DND-41 (cell line): ENCODE measurements around the gene TOP2B.

Experiments used
- ATAC-seq: fragments of 200-7000 bp; cut with Tn5 transposase; 3 replicates; pipeline ENCODE4 v1.9.1; 2021; ENCODE audit warnings: low read depth; ENCODE audit not compliant: insufficient read depth
- DNase-seq: peaks from one replicate; pipeline ENCODE4 v3.0.0-alpha.2; 2020
- H2AFZ ChIP-seq: 2 replicates; pipeline ENCODE4 v1.6.0; 2012; ENCODE audit warnings: low read depth, low read length
- H3K27ac ChIP-seq: 2 replicates; pipeline ENCODE4 v1.5.1; 2012; ENCODE audit warnings: low read length, inconsistent platforms
- H3K27me3 ChIP-seq: fragments of 200-600 bp; sonication (generic); 2 replicates; pipeline ENCODE4 v1.6.0; 2012; ENCODE audit warnings: low read length, mild to moderate bottlenecking, inconsistent platforms; ENCODE audit not compliant: insufficient read depth, poor library complexity
- H3K36me3 ChIP-seq: 2 replicates; pipeline ENCODE4 v1.5.1; 2012; ENCODE audit warnings: low read length, inconsistent platforms; ENCODE audit not compliant: insufficient read depth
- H3K4me1 ChIP-seq: 2 replicates; pipeline ENCODE4 v1.5.1; 2012; ENCODE audit warnings: mild to moderate bottlenecking, low read length; ENCODE audit not compliant: insufficient read depth
- H3K4me2 ChIP-seq: 2 replicates; pipeline ENCODE4 v1.6.0; 2012; ENCODE audit warnings: mild to moderate bottlenecking, moderate library complexity, low read length, inconsistent platforms; ENCODE audit not compliant: insufficient read depth
- H3K4me3 ChIP-seq, 2 experiments: fragments of 200-600 bp in 1 of 2; shearing (Covaris generic) in 1 of 2; 2 replicates each; pipeline ENCODE4 v1.5.1; 2012 to 2016; ENCODE audit warnings: inconsistent platforms in 2 of 2, low read length in 2 of 2, mild to moderate bottlenecking in 2 of 2, low read depth in 1 of 2, moderate library complexity in 1 of 2
- H3K79me2 ChIP-seq: 2 replicates; pipeline ENCODE4 v1.6.0; 2012; ENCODE audit warnings: low read length, inconsistent platforms; ENCODE audit not compliant: insufficient read depth
- H3K9ac ChIP-seq: 2 replicates; pipeline ENCODE4 v1.6.0; 2012; ENCODE audit warnings: low read depth, mild to moderate bottlenecking, inconsistent platforms, low read length, moderate library complexity
- H3K9me3 ChIP-seq: 2 replicates; pipeline ENCODE4 v1.5.1; 2012; ENCODE audit warnings: low read length, moderate library complexity, mild to moderate bottlenecking, inconsistent platforms; ENCODE audit not compliant: insufficient read depth, severe bottlenecking
- H4K20me1 ChIP-seq: 2 replicates; pipeline ENCODE4 v1.6.0; 2012; ENCODE audit warnings: low read length; ENCODE audit not compliant: insufficient read depth
- EZH2 ChIP-seq: IDR thresholded peaks from 3 replicates; pipeline ENCODE4 v1.6.1; 2012; ENCODE audit warnings: borderline replicate concordance, low read depth, mild to moderate bottlenecking, moderate library complexity, low read length, inconsistent platforms; ENCODE audit not compliant: severe bottlenecking
- TF ChIP-seq, protein P1 (sequence below): IDR thresholded peaks from 2 replicates; pipeline ENCODE4 v1.5.1; 2012; ENCODE audit warnings: borderline replicate concordance, low read length, moderate library complexity, mild to moderate bottlenecking; ENCODE audit not compliant: poor library complexity, severe bottlenecking; ENCODE audit errors: extremely low read depth

The TOP2B gene

DNA sequence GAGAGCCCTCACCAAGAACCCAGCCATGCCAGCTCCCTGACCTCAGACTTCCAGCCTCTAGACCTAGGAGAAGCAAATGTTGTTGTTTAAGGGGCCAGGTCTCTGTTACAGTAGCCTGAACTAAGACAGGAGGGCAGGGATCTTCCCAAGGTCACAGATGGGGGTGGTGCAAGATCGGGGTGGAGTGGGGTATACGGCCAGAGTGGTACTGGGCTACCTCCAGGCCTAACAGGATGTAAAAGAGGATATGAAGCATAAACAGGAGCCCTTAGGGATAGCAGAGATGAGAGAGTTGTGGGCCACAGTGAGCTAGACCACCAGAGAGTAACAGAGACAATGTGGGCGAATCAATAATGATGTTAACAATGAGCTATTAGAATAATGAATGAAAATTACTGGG is 82.9 kb downstream of the TOP2B start:
- DNase-seq (no peak), ATAC-seq (no peak)
- Histone ChIP-seq H3K4me2 (no peak overlapping the region), H4K20me1 (no peaks in the 10 kb centered on the region), H3K4me1 (no peaks in the 10 kb centered on the region), H2AFZ (no peak overlapping the region), H3K9ac (no peak overlapping the region), H3K27me3 (no peaks in the 10 kb centered on the region), H3K4me3 (no peak overlapping the region), H3K79me2 (no peaks in the 10 kb centered on the region), H3K36me3 (no peaks in the 10 kb centered on the region), H3K9me3 (no peaks in the 10 kb centered on the region), H3K27ac (no peak overlapping the region)
- TF ChIP-seq EZH2, result no peak
- TF ChIP-seq, protein P1, sequence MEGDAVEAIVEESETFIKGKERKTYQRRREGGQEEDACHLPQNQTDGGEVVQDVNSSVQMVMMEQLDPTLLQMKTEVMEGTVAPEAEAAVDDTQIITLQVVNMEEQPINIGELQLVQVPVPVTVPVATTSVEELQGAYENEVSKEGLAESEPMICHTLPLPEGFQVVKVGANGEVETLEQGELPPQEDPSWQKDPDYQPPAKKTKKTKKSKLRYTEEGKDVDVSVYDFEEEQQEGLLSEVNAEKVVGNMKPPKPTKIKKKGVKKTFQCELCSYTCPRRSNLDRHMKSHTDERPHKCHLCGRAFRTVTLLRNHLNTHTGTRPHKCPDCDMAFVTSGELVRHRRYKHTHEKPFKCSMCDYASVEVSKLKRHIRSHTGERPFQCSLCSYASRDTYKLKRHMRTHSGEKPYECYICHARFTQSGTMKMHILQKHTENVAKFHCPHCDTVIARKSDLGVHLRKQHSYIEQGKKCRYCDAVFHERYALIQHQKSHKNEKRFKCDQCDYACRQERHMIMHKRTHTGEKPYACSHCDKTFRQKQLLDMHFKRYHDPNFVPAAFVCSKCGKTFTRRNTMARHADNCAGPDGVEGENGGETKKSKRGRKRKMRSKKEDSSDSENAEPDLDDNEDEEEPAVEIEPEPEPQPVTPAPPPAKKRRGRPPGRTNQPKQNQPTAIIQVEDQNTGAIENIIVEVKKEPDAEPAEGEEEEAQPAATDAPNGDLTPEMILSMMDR, result no peak

DNA sequence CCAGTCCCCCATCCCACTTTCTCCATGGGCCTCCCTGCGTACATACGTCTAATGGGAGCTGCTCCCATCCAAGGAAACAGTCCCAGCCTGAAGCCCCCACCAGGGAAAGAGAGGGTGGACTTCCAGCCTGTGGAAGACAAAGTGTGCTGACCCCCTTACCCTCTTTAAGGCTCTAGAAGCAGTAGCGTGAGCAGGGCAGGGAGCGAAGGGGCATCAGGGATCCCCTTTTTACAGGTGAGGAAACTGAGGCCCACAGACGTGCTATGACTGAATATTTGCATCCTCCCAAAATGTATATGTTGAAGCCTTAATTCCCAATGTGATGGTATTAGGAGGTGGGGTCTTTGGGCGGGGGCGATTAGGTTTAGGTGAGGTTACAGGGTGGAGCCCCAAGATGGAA is 83.4 kb downstream of the TOP2B start:
- Histone ChIP-seq H3K4me1 (no peaks in the 10 kb centered on the region), H3K9ac (no peak overlapping the region), H3K9me3 (no peaks in the 10 kb centered on the region), H3K4me3 (no peak overlapping the region), H2AFZ (no peak overlapping the region), H4K20me1 (no peaks in the 10 kb centered on the region), H3K27ac (no peak overlapping the region), H3K79me2 (no peaks in the 10 kb centered on the region), H3K4me2 (no peak overlapping the region), H3K36me3 (no peaks in the 10 kb centered on the region), H3K27me3 (no peaks in the 10 kb centered on the region)
- no peak for ATAC-seq
- no peak for DNase-seq
- TF ChIP-seq, protein P1, result no peak
- TF ChIP-seq EZH2, result no peak

DNA sequence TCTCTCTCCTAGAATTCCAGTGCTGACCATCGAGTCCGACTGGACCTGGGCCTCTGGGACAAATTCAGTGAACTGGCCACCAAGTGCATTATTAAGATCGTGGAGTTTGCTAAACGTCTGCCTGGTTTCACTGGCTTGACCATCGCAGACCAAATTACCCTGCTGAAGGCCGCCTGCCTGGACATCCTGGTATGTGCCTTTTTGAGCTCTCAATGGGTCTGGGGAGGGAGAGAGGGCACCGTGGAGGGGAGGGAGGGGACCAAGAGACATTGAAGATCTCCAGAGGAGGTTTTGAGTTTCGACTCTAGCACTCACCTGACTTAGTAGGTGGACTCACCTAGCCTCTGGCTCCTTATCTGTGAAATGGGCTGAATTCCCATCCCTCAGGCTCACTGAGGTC is 84.2 kb downstream of the TOP2B start:
- Histone ChIP-seq H3K36me3 (no peaks in the 10 kb centered on the region), H3K4me1 (no peaks in the 10 kb centered on the region), H3K79me2 (no peaks in the 10 kb centered on the region), H3K27ac (no peak overlapping the region), H3K9me3 (no peaks in the 10 kb centered on the region), H4K20me1 (no peaks in the 10 kb centered on the region), H3K27me3 (no peaks in the 10 kb centered on the region), H3K4me2 (no peak overlapping the region), H3K4me3 (no peak overlapping the region), H2AFZ (no peak overlapping the region), H3K9ac (no peak overlapping the region)
- no peak for ATAC-seq
- DNase-seq, result no peak
- TF ChIP-seq, protein P1, result no peak
- TF ChIP-seq EZH2, result no peak

DNA sequence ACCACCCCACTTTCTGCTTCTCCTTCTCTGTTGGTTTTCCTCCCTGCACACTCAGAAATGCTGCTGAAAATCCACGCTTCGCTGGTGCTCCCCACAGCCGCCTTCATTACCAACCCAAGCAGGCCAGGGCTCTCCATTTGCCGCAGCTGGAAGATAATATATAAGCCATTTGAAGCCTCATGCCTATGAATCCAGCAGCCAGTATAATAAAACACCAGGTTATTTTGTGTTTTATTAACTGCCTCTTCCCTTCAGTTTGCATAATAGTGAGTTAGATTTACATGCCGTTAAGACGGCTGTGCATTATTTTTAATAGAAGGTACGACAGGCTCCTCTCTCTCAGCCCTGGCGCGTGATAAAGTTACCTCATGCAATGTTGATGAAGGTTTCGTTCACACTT is 86.6 kb downstream of the TOP2B start:
- Histone ChIP-seq H3K4me3 (no peak overlapping the region), H3K4me2 (no peak overlapping the region), H3K79me2 (no peaks in the 10 kb centered on the region), H3K9ac (no peak overlapping the region), H3K27me3 (no peaks in the 10 kb centered on the region), H4K20me1 (no peaks in the 10 kb centered on the region), H3K36me3 (no peaks in the 10 kb centered on the region), H3K27ac (no peak overlapping the region), H3K9me3 (no peaks in the 10 kb centered on the region), H2AFZ (no peak overlapping the region), H3K4me1 (no peaks in the 10 kb centered on the region)
- TF ChIP-seq, protein P1, result no peak
- no peak for TF ChIP-seq EZH2
- ATAC-seq (no peak), DNase-seq (no peak)
